HG02970 (cell line): ENCODE results near the gene ALDH1L1.
"Not testable (repeated sequence)": the region's sequence is repeated elsewhere in the genome, so short reads cannot be mapped to it uniquely, and the experiment has no call there.

Experiments used
- ATAC-seq: cut with Tn5 transposase; IDR thresholded peaks from one replicate; pipeline ENCODE4 v1.9.1; 2021; ENCODE audit warnings: mild to moderate bottlenecking, moderate library complexity, moderate number of reproducible peaks; ENCODE audit not compliant: unreplicated experiment, low FRiP score

ALDH1L1 gene

DNA sequence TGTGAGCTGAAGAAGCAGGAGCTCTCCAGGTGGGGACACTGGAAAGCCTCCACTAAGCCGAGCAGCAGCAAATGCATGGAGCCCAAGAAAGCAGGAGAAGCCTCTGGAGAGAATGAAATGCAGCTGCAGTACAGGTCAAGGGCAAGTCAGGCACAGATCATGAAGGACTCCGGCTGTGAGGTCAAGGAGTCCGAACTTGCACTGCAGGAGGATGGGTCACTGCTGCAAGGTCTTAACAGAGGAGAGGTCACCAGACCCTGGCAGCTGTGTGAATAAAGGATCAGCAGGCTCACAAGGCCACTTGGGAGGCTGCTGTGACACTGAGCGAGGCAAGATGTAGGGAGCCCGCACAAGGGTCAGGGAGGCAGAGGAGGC is 71.7 kb downstream of the ALDH1L1 start:
- no peak for ATAC-seq

DNA sequence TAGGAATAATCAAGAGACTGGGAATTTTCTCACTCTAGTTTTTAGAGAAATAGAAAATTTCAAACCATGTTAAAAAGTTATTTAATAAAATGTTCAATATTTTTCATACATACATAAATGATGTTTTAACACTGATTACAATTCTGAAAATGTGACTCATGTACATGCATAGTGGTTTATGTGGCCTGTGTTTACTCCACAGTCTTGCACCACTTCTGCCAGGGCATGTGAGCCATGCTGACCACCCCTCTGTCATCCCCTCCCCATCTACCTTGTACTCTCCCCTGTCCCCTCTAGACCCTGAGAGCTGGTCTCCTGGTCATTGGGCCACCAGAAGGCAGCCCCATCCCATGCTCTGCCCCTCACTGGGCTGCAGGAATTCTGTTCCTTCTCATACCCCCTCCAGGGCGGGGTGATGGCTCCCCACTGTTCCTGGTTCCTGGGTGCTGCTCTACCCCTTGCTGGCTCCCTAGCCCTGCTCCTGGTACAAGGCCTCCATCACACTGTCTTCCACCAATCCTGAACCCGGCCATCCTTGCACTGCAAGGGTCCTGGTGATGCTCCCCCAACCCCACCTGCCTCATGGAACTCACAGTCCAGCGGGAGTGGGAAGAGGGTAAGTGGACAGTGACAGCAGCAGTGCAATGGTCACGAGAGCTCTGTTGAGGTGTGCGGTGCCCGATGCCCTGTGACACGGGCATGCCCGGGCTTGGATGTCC is 72.3 kb downstream of the ALDH1L1 start:
- no peak for ATAC-seq

DNA sequence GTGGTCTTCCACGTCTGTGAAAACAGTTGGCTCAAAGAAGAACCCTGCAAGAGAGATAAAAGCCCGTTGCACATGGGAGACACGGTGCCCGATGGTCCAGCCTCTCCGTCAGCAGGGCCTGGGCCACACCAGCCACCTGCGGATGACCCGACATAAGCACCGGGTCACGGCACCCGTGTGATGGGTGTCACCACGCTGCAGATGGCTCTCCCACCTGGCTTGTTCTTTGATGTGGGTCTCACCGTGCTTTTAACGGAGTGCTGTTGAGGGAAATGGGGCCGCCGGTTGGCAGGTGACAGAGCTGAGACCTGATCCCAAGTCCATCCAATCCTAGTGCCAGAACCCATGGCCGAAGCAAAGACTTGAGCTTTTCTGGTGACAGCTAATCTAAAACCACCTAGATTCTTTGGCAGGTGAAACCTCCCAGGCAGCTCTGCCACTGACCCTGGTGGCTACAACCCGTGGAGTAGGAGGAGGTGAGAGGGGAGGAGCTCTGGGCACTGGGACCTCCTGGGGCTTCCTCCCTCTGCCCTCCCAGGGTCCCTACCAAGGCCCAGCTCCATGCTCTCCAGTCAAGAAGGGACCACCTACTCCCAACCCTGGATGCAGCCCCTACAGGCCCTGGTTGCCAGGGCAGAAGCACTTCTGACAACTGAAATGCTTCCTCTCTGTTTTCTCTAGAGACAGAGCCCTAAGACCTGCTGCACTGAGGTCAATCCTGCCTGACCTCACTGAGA is 73.0 kb downstream of the ALDH1L1 start:
- no peak for ATAC-seq

DNA sequence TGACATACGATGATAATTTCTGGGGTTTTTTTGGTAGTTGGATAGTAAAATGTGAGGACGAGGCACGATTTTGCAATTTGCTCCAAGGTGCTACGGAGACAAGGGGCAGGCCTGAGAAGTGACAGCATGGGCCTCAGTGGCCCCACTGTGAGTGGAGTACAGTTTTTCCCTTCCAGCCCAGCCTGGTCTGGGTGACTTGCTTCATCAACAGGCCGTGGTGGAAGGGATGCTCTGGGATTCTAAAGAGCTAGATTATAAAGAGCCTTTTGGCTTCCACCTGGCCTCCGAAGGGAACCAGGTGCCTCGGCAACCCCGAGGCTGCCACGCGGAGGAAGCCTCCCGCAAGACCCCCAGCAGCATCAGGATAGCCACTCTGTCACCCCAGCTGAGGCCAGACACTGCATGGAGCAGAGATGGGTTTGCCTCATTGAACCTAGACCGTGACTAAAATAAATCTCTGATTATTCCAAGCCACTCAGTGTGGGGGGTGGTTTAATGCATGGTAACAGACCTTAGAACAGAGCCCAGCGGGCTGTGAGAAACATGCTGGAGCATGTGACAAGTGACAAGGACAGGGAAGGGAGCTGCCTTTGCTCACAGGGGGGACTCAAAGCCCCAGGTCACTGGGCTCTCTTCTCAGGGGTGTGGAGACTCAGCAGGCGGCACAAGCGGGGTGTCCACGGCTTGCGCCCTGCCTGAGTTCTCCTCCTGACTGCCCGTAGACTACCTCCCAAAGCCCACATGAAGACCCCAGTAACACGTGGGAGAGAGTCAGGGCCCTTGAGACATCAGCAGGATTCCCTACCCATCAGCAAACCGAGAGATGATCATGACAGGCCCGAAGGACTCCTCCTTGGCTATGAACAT is 73.8 kb downstream of the ALDH1L1 start:
- ATAC-seq, result no peak

DNA sequence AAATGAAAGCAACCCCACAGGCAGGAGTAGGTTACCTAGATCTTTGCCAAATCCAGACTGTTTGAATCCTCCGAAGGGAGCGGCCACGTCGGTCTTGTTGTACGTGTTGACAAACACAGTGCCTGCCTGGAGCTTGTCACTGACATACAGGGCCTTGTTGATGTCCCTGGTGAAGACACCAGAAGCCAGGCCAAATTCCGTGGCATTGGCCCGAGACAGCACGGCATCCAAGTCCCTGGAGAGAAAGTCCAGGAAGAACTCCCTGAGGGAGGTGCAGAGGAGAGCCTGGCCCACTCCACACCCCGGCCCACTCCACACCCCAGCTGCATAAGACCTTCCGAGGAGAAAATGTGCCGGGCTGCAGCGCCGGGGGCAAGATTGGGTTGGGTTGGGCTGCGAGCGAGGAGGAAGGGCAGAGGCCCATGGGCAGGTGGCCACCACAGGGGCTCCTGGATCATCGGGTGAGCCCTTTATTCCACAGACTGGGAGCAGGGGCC is 74.6 kb downstream of the ALDH1L1 start:
- ATAC-seq, result no peak

DNA sequence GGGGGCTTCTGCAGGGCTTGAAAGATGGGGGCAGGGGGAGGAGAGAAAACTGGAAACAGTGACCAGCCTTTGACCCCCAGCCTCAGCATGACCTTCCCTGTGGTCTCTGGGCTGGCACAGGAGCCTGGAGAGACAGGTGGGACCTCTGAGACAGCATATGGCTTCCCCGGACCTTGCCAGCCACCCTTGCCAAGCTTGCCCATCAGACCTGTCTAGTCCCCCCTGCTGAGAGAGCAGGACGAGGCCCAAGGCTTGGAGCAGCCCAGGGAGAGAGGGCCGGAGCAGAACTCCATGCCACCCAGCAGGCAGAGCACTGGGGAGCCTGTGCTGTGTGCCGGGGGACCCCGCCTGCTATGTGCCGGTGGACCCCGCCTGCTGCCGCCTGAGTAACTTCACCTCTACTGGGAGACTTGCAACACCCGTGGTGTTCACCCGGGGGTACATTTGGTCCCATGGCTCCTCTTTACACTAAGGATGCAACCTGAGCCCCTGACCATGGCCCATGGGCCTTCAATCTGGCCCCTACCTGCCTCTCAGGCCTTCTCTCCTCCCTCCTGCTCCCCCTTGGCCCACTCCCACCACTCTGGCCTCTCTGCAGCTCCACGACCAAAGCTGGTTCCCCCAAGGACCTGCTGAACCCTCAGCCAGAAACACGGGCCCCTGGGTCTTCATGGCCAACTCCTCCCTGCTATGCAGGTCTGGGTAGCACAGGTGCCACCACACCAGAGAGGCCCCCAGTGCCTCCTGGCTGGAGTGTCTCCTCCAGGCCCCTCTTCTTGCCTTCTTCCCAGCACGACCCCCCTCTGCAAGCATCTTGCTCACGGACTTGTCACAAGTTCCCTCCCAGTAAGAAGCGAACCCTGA is 75.4 kb downstream of the ALDH1L1 start:
- ATAC-seq, result no peak

DNA sequence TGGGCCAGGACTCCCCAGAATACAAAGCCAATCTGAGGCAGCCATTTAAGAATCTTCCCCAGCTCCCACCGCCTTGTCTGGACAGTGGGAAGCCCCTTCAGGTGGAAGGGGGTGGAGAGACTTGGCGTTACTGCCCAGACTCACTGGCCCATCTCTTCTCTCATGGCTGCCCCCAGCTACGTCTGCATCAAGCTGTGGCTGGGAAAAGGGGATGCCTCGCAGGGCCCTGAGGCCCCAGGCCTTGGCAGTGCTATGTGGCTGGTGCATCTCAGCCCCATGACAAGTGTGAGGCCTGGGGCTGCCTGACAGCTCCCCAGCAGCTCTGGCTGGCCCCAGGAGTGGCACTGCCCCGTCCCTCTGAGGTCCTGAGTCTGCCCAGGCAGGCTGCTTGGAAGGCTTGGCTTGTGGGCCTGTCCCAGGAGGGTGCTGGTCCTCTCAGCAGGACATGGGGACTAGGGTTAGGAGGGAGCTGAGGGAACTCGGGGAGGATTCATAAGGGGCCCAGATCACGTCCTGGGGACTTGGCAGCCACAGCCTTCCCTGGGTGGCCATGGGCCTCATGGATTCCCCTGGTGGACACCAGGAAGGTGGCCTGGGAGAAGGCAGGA is 76.3 kb downstream of the ALDH1L1 start:
- ATAC-seq, result no peak

DNA sequence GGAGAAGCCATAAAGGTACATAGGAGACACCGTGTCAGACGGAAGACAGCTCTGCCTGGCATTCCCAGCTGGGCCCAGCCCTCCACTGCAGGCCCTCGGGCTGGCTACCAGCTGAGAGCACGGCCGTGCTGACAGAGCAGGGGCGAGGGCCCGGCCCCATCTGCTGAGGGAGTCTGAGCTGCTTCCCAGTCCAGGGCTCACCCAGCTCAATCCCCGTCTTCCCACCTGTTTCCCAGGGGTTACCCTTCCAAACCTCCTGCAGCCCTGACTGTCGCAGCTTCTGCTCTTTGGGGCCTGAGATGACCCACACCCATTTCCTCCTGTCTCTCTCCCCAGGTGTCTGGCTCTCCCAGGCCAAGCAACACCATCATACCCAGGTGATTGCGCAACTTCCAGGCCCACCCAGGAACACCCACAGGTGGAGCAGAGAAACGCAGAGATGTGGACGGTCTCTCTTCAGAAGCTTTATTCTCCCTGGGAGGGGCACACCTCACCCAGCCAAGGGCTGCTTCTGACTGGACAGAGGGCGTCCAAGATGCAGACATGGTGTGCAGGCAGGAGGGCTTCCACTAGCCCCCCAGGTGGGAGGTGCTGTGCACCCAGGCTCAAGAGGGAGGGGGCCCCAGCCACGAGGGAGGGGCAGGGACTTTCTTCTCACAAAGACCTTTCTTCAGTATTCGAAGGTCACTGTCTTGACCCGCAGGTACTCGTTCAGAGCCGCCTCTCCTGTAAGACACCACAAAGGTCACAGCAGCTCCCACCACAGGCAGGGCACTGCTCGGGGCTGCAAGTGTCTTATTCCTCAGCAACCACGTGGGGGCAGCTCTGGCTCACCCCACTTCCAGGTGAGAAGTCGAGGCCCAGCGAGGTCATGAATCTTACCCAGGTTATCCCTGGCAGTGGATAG is 77.0 kb downstream of the ALDH1L1 start:
- ATAC-seq, result no peak

DNA sequence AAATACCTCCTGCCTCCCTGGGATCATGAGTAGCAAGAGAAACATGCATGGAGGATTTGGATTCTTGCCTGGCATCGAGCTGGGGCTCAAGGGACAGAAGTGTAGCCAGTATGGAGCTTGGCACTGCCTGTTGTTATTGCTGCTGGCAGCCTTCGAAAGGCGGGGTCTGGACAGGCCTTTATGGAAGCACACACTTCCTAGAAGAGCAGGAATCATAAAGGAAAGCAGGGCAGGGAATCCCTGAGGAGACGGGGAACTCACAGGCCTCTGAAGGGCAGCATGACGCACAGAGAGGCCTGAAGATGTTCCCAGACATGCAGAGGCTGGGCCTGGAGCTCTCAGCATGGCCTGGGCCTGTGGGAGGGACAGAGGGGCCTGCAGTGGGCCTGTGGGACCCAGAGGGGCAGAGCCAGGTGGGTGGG is 77.8 kb downstream of the ALDH1L1 start:
- ATAC-seq, result no peak

DNA sequence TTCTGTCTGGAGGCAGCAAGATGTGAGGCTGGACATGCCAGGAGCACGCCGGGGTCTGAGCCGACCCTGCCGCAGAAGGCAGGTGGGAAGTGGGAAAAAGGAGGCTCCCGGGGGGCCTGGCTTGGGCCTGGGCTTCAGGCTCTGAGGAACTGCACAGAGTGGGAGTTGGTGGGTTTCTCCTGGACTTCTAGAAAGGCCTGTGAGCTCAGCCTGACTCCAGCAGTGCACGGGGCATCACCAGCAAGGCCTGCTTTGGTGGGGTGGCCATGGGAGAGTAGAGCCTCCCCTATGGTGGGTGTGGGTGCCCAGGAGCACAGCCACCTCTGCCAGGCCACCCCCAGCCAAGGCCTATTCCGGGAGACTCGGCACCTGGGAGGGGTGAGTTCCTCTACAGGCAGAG is 78.4 kb downstream of the ALDH1L1 start:
- ATAC-seq, result no peak

DNA sequence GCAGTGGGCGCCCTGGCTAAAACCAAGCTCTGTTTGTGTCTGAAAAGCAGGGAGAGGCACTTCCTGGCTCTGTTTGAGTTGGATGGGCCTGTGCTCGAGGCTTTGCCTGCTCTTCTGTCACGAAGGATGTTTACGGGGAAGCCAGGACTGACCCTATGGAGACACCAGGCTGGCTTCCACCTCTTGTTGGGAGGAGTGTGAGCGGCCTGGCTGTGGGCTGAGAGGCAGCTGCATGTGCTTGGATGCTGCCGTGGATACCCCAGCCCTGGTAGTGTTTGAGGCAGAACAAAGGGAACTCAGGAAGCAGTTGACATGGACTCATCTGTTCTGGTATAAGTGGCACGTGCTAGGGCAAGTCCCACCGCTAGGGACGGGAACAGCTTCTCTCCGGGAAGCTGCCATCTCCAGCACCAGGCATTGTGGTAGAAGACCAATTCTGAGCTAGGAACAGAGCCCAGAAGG is 78.8 kb downstream of the ALDH1L1 start:
- no peak for ATAC-seq

DNA sequence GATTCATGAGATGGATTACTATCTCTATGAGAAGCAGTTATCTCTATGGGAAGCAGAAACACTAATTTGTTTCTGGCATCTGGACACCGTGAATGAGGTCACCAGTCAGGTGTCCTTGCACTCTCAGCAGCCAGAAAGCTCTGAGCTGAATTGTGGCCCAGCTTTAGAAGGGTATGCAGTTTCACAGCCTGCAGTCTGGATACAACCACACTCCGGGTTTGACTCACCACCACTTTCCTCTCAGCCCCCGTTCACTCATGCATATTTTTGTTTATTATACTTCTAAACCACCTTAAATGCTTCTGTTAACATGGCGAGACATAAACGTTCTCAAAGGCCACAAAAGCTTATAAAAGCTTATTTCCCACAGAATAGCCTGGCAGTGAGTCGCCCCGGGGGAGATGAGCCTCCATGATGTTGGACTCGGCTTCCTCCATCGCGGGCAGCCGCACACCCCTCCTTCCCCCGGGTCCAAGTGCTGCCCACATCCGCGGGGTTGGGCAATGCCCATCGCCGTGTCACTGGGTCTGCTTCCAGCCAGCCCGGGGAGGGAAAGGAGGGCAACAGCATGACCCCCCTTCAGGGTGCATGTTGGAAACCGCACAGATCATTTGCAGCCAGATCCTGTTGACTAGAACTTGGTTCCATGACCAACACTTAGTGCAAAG is 79.6 kb downstream of the ALDH1L1 start:
- ATAC-seq, result no peak

DNA sequence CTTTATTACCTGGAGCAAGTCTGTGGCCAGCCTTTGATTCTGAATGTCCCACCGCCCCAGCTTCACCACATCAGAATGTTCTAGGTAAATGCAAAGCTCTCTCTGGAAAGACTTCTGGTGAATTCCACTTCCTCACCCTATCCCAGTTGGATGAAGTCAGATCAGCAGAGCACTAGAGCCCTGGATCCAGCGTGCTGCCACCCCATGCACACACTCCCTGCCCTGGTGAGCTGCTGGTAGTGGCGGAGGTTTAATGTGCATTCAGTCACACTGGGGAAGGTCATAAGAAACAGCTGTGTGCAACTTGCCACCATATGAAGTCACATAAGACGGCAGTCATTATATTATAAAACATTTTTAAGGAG is 80.1 kb downstream of the ALDH1L1 start:
- no peak for ATAC-seq

DNA sequence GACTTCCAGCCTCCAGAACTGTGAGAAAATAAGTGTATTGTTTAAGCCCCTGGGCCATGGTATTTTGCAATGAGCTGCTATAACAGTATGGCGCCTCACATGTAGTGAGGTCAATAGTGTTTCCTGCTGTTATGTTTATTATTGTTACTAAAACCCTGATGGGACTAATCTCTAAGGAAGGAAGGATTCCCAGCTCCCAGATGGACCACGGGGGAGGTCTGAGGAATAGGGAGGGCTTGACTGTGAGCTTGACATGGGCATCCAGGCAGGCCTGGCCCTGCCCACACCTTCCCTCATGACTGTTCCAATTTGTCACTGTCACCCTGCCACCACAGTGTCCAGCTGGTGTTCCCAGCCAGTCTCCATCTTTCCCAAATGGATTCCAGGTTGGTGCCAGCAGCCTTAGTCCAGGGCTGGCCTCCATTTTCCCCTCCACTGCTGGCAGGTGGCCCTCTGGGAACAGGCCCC is 82.0 kb downstream of the ALDH1L1 start:
- ATAC-seq, result no peak

DNA sequence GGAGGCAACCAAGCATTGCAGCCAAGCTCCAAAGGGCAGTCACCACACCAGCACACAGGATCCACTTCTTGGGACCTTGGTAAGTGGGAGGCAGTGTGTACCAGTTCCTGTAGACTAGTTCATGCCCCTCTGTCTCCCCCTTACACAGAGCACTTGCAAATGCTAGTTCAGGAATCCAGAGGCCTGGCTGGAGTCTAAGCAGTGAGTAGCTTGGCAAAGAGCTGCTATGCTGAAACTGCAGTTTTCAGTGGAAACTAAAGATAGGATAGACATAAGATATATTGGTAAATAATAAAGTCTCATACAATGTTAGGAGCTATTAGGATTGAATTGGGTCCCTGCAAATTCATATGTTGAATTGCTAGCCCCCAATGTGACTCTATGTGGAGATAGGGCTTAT is 82.6 kb downstream of the ALDH1L1 start:
- ATAC-seq, result no peak

DNA sequence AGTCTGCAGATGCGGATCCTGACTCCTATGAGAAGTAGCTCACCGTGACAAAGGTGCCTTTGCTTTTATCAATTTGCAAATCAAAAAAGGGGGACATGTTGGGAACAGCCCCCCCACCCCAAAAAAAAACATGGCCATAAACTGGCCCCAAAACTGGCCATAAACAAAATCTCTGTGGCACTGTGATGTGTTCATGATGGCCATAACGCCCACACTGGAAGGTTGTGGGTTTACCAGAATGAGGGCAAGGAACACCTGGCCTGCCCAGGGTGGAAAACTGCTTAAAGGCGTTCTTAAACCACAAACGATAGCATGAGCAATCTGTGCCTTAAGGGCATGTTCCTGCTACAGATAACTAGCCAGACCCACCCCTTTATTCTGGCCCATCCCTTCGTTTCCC is 84.1 kb downstream of the ALDH1L1 start:
- not testable (repeated sequence) for ATAC-seq

DNA sequence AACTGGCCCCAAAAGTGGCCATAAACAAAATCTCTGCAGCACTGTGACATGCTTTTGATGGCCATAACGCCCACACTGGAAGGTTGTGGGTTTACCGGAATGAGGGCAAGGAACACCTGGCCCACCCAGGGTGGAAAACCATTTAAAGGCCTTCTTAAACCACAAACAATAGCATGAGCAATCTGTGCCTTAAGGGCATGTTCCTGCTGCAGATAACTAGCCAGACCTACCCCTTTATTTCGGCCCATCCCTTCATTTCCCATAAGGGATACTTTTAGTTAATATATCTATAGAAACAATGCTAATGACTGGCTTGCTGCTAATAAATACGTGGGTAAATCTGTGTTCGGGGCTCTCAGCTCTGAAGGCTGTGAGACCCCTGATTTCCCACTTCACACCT is 88.3 kb downstream of the ALDH1L1 start:
- ATAC-seq, result not testable (repeated sequence)

DNA sequence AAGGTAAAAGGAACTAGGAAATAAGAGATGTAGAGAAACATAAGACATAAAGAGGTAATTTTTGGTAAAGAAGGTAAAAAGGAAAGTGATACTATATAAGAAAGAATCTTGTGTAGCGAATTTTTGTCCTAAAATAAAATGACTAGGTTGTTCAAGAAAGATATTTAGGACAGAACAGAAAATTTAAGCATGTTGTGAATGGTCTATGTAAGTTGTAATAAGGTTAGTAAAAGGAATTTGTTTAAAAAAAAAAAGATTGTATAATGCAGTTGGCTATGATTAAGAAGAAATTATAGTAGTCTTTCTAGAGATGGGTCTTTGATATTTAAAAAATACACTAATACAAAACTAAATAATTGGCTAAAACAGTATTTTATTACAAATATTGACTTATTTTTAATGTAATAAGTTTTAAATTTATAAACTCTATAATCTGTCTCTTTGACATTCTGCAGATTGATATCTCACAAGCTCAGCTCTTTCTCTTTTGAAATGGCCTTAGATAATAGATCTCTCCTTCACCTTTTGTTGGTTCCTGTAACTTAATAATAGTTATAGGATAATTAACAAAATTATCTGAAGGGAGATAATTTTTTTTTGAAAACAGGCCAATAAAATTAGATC is 92.7 kb downstream of the ALDH1L1 start:
- ATAC-seq, result no peak
